ENCODE results near the gene FOXP1. TPM values are rescaled to one million over a fixed set of nuclear protein-coding genes. Genes with fewer than 3 reads are reported as not detected.

Gene FOXP1
- total RNA-seq, 2 donors from 2014 or later, result 41.7 to 94.3 TPM

- peaks cover 12% of the 10 kb centered on the region for H3K4me1 ChIP-seq (ENCODE audit: control insufficient read depth, insufficient read depth, low read length)
- DNase-seq, result no peak
- Mint-ChIP-seq H3K9me3 (peaks cover 23% of the 10 kb centered on the region), H3K27ac (no peak overlapping the region), H3K27me3 (ENCODE audit: insufficient read depth) (no peaks in the 10 kb centered on the region), H3K4me1 (peaks cover 46% of the 10 kb centered on the region), H3K36me3 (ENCODE audit: low read depth) (peaks cover 44% of the 10 kb centered on the region), H3K4me3 (no peak overlapping the region)
- H3K9ac ChIP-seq (ENCODE audit: extremely low read depth, low read length, poor library complexity, severe bottlenecking), result no peak overlapping the region
- TF ChIP-seq CTCF (conservative IDR thresholded peaks at IDR 0.05), result no peak
- H3K9me3 ChIP-seq (ENCODE audit: control insufficient read depth, low read length), result peaks cover 7% of the 10 kb centered on the region
- 92 to 93% methylated on average over 2 to 3 of the region's 3 CpGs for WGBS, 2 experiments (ENCODE audit: insufficient coverage in 1 of 2, insufficient read length in 1 of 2)
- H3K4me3 ChIP-seq (ENCODE audit: low read length), result no peak overlapping the region
- H3K36me3 ChIP-seq (ENCODE audit: control insufficient read depth, insufficient read depth, low read length), result peaks cover 4% of the 10 kb centered on the region
- no peak overlapping the region for H3K27ac ChIP-seq (ENCODE audit: low read depth, low read length)
- H3K27me3 ChIP-seq (ENCODE audit: control insufficient read depth, insufficient read depth, low read length, poor library complexity, severe bottlenecking), result no peaks in the 10 kb centered on the region
These were observed 553.8 kb downstream of the FOXP1 start for GRCh38 chr3:71029770-71030169.

- peaks cover 44% of the 10 kb centered on the region for H3K36me3 Mint-ChIP-seq (ENCODE audit: low read depth)
- no peak overlapping the region for H3K9ac ChIP-seq (ENCODE audit: extremely low read depth, low read length, poor library complexity, severe bottlenecking)
- no peak overlapping the region for H3K27ac ChIP-seq (ENCODE audit: low read depth, low read length)
- peaks cover 4% of the 10 kb centered on the region for H3K36me3 ChIP-seq (ENCODE audit: control insufficient read depth, insufficient read depth, low read length)
- H3K9me3 ChIP-seq (ENCODE audit: control insufficient read depth, low read length), result peaks cover 7% of the 10 kb centered on the region
- H3K9me3 Mint-ChIP-seq, result peaks cover 23% of the 10 kb centered on the region
- no peaks in the 10 kb centered on the region for H3K27me3 Mint-ChIP-seq (ENCODE audit: insufficient read depth)
- 96 to 97% methylated on average over 7 of the region's 7 CpGs for WGBS, 2 experiments (ENCODE audit: insufficient coverage in 1 of 2, insufficient read length in 1 of 2)
- H3K27me3 ChIP-seq (ENCODE audit: control insufficient read depth, insufficient read depth, low read length, poor library complexity, severe bottlenecking), result no peaks in the 10 kb centered on the region
- peaks cover 12% of the 10 kb centered on the region for H3K4me1 ChIP-seq (ENCODE audit: control insufficient read depth, insufficient read depth, low read length)
- no peak for TF ChIP-seq CTCF (conservative IDR thresholded peaks at IDR 0.05)
- peaks cover 51% of the 10 kb centered on the region for H3K4me1 Mint-ChIP-seq
- no peak for DNase-seq
- no peak overlapping the region for H3K4me3 Mint-ChIP-seq
- no peak overlapping the region for H3K27ac Mint-ChIP-seq
- H3K4me3 ChIP-seq (ENCODE audit: low read length), result no peak overlapping the region
These were observed 554.7 kb downstream of the FOXP1 start for GRCh38 chr3:71028802-71029201.

- Histone ChIP-seq H3K4me3 (ENCODE audit: low read length) (no peak overlapping the region), H3K9ac (ENCODE audit: extremely low read depth, low read length, poor library complexity, severe bottlenecking) (no peak overlapping the region), H3K27me3 (ENCODE audit: control insufficient read depth, insufficient read depth, low read length, poor library complexity, severe bottlenecking) (no peaks in the 10 kb centered on the region), H3K4me1 (ENCODE audit: control insufficient read depth, insufficient read depth, low read length) (peaks cover 12% of the 10 kb centered on the region), H3K36me3 (ENCODE audit: control insufficient read depth, insufficient read depth, low read length) (peaks cover 4% of the 10 kb centered on the region), H3K9me3 (ENCODE audit: control insufficient read depth, low read length) (peaks cover 7% of the 10 kb centered on the region), H3K27ac (ENCODE audit: low read depth, low read length) (no peak overlapping the region)
- WGBS, 2 experiments (ENCODE audit: insufficient coverage in 1 of 2, insufficient read length in 1 of 2), result 93 to 94% methylated on average over 3 to 5 of the region's 5 CpGs
- no peak overlapping the region for H3K4me3 Mint-ChIP-seq
- no peaks in the 10 kb centered on the region for H3K27me3 Mint-ChIP-seq (ENCODE audit: insufficient read depth)
- H3K27ac Mint-ChIP-seq, result no peak overlapping the region
- DNase-seq, result no peak
- peaks cover 23% of the 10 kb centered on the region for H3K9me3 Mint-ChIP-seq
- peaks cover 48% of the 10 kb centered on the region for H3K4me1 Mint-ChIP-seq
- no peak for TF ChIP-seq CTCF (conservative IDR thresholded peaks at IDR 0.05)
- peaks cover 42% of the 10 kb centered on the region for H3K36me3 Mint-ChIP-seq (ENCODE audit: low read depth)
These were observed 555.3 kb downstream of the FOXP1 start for GRCh38 chr3:71028184-71028583.
